Astrocyte (in vitro differentiated cells and primary cell): ENCODE measurements around the gene BTN3A1.

Experiments used
- EZH2 ChIP-seq: IDR thresholded peaks from 2 replicates; pipeline ENCODE4 v1.6.1; 2012; ENCODE audit warnings: mild to moderate bottlenecking, low read length, inconsistent platforms; ENCODE audit not compliant: insufficient read depth
- TF ChIP-seq, protein P1 (sequence below): IDR thresholded peaks from 2 replicates; pipeline ENCODE4 v1.5.1; 2011; ENCODE audit warnings: low read depth, mild to moderate bottlenecking, inconsistent platforms, low read length, moderate library complexity; ENCODE audit not compliant: insufficient read depth

DNA sequence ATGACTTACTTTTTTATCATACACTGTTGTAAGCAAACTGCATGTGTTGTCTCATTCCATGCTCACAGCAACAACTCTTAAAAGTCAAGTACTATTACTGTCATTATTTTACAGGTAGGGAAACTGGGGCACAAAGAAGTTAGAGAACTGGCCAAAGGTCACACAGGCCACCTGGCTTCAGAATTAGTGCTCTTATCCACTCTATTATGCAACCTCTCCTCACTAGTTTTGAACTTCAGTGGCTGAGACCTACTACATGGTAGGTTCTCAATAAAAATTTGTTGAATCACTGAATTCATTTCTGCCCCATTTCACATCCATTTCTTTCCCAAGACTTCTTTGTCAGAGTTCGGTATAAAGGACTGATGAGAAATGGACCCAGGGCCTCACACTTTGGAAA lies 35.9 kb downstream of the BTN3A1 start:
- TF ChIP-seq, protein P1, sequence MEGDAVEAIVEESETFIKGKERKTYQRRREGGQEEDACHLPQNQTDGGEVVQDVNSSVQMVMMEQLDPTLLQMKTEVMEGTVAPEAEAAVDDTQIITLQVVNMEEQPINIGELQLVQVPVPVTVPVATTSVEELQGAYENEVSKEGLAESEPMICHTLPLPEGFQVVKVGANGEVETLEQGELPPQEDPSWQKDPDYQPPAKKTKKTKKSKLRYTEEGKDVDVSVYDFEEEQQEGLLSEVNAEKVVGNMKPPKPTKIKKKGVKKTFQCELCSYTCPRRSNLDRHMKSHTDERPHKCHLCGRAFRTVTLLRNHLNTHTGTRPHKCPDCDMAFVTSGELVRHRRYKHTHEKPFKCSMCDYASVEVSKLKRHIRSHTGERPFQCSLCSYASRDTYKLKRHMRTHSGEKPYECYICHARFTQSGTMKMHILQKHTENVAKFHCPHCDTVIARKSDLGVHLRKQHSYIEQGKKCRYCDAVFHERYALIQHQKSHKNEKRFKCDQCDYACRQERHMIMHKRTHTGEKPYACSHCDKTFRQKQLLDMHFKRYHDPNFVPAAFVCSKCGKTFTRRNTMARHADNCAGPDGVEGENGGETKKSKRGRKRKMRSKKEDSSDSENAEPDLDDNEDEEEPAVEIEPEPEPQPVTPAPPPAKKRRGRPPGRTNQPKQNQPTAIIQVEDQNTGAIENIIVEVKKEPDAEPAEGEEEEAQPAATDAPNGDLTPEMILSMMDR, result no peak
- TF ChIP-seq EZH2, result no peak
